WTC11 (cell line): ENCODE results near the gene C2CD2. TPM values are rescaled to one million over a fixed set of nuclear protein-coding genes. Genes with fewer than 3 reads are reported as not detected.

Experiments
- ATAC-seq: fragments of 200-7000 bp; cut with Tn5 transposase; 2 replicates; pipeline ENCODE4 v1.10.0; 2021; ENCODE audit warnings: mild to moderate bottlenecking, moderate library complexity
- CTCF ChIA-PET: fragments of 300-600 bp; sonication (Branson Sonifier 250); formaldehyde crosslinking; loops from one replicate; lab custom pipeline; 2021; ENCODE audit warnings: antibody characterized with exemption; lab: Charles Lee
- POLR2A ChIA-PET: fragments of 350-600 bp; sonication (Branson Sonifier 250); formaldehyde crosslinking; loops from one replicate; lab custom pipeline; 2021; ENCODE audit warnings: antibody characterized with exemption; lab: Charles Lee
- DNase-seq: peaks from one replicate; pipeline ENCODE4 v3.0.0; 2021; ENCODE audit warnings: low spot score
- H3K27ac Mint-ChIP-seq: 2 replicates; pipeline ENCODE4 v1.8.0; 2021; ENCODE audit warnings: mixed read lengths
- H3K27me3 Mint-ChIP-seq: 2 replicates; pipeline ENCODE4 v1.8.0; 2021; ENCODE audit warnings: low read depth, mild to moderate bottlenecking, moderate library complexity, mixed read lengths
- H3K36me3 Mint-ChIP-seq: 2 replicates; pipeline ENCODE4 v1.8.0; 2021; ENCODE audit warnings: mixed read lengths
- H3K4me1 Mint-ChIP-seq: 2 replicates; pipeline ENCODE4 v1.8.0; 2022; ENCODE audit warnings: mixed read lengths
- H3K4me3 Mint-ChIP-seq: 2 replicates; pipeline ENCODE4 v1.8.0; 2021; ENCODE audit warnings: mild to moderate bottlenecking, moderate library complexity, mixed read lengths
- H3K9me3 Mint-ChIP-seq: 2 replicates; pipeline ENCODE4 v1.8.0; 2021; ENCODE audit warnings: mixed read lengths
- ATF1 ChIP-seq: sonication (generic); formaldehyde crosslinking; IDR thresholded peaks from 2 replicates; pipeline ENCODE4 v1.8.1; 2023; ENCODE audit warnings: mild to moderate bottlenecking, moderate library complexity, missing genetic modification reagents
- KAT7 ChIP-seq: sonication (generic); formaldehyde crosslinking; IDR thresholded peaks from 2 replicates; pipeline ENCODE4 v1.8.1; 2023; ENCODE audit warnings: missing genetic modification reagents, mild to moderate bottlenecking, borderline replicate concordance
- MAX ChIP-seq: sonication (generic); formaldehyde crosslinking; IDR thresholded peaks from 2 replicates; pipeline ENCODE4 v1.8.0; 2022; ENCODE audit warnings: mild to moderate bottlenecking, missing genetic modification reagents
- NFE2L1 ChIP-seq: sonication (generic); formaldehyde crosslinking; IDR thresholded peaks from 2 replicates; pipeline ENCODE4 v1.8.1; 2023; ENCODE audit warnings: missing genetic modification reagents
- RORB ChIP-seq: fragments of 250-450 bp; sonication (Bioruptor Pico); IDR thresholded peaks from 2 replicates; pipeline ENCODE4 v1.9.0; 2021; ENCODE audit warnings: mild to moderate bottlenecking
- TCF7 ChIP-seq: sonication (generic); formaldehyde crosslinking; IDR thresholded peaks from 2 replicates; pipeline ENCODE4 v1.8.0; 2022; ENCODE audit warnings: mild to moderate bottlenecking, low read depth, missing genetic modification reagents, moderate library complexity
- TP53 ChIP-seq: sonication (generic); formaldehyde crosslinking; IDR thresholded peaks from 2 replicates; pipeline ENCODE4 v1.8.1; 2023; ENCODE audit warnings: mild to moderate bottlenecking, missing genetic modification reagents
- ZNF396 ChIP-seq: fragments of 250-450 bp; sonication (Bioruptor Pico); IDR thresholded peaks from 2 replicates; pipeline ENCODE4 v1.8.0; 2021; ENCODE audit warnings: mild to moderate bottlenecking, moderate library complexity, borderline replicate concordance
- ZNF423 ChIP-seq: fragments of 250-450 bp; sonication (Bioruptor Pico); IDR thresholded peaks from 2 replicates; pipeline ENCODE4 v2.1.2; 2022; ENCODE audit warnings: mild to moderate bottlenecking, moderate library complexity
- ZNF671 ChIP-seq: fragments of 250-450 bp; sonication (Bioruptor Pico); IDR thresholded peaks from 2 replicates; pipeline ENCODE4 v1.8.0; 2021; ENCODE audit warnings: mild to moderate bottlenecking
- total RNA-seq: library from RNA; stranded (reverse); gene quantifications from 3 replicates; pipeline ENCODE4 v1.2.3, GENCODE V29; 2021
- TF ChIP-seq, protein P1 (sequence below): sonication (generic); formaldehyde crosslinking; IDR thresholded peaks from 2 replicates; pipeline ENCODE4 v1.8.0; 2022; ENCODE audit warnings: mild to moderate bottlenecking, missing genetic modification reagents
- TF ChIP-seq, protein P2 (sequence below): sonication (generic); formaldehyde crosslinking; IDR thresholded peaks from 2 replicates; pipeline ENCODE4 v1.8.0; 2022; ENCODE audit warnings: missing genetic modification reagents
- TF ChIP-seq, protein P3 (sequence below): fragments of 250-450 bp; sonication (Bioruptor Pico); IDR thresholded peaks from 2 replicates; pipeline ENCODE4 v1.9.0; 2021; ENCODE audit warnings: moderate library complexity, mild to moderate bottlenecking, inconsistent platforms, borderline replicate concordance

The C2CD2 gene
- total RNA-seq, 1 experiment from 2014 or later: 11.2 TPM

- no peaks in the 10 kb centered on the region for H3K9me3 Mint-ChIP-seq
Measured at GRCh38 chr21:41954654-41955499, 1.1 kb upstream of the C2CD2 start.

GRCh38 chr21:41953249-41953830 lies 478 bp downstream of the C2CD2 start:
- CTCF ChIA-PET: interaction anchor here (1.0 kb wide), 1 partner anchor 341 kb away, joined by 4 read pairs; no protein-coding TSS in a partner anchor
- TF ChIP-seq KAT7 (CRISPR knock-in tag) (0 out of 2 replicates have a peak, but pooled peaks have one; percentile 54), ZNF423 (0 out of 2 replicates have a peak, but pooled peaks have one; percentile 2), ATF1 (0 out of 2 replicates have a peak, but pooled peaks have one; percentile 42), RORB (CRISPR knock-in tag) (no peak)
- TF ChIP-seq, protein P1, sequence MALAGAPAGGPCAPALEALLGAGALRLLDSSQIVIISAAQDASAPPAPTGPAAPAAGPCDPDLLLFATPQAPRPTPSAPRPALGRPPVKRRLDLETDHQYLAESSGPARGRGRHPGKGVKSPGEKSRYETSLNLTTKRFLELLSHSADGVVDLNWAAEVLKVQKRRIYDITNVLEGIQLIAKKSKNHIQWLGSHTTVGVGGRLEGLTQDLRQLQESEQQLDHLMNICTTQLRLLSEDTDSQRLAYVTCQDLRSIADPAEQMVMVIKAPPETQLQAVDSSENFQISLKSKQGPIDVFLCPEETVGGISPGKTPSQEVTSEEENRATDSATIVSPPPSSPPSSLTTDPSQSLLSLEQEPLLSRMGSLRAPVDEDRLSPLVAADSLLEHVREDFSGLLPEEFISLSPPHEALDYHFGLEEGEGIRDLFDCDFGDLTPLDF (CRISPR knock-in tag): no peak
- TF ChIP-seq, protein P2, sequence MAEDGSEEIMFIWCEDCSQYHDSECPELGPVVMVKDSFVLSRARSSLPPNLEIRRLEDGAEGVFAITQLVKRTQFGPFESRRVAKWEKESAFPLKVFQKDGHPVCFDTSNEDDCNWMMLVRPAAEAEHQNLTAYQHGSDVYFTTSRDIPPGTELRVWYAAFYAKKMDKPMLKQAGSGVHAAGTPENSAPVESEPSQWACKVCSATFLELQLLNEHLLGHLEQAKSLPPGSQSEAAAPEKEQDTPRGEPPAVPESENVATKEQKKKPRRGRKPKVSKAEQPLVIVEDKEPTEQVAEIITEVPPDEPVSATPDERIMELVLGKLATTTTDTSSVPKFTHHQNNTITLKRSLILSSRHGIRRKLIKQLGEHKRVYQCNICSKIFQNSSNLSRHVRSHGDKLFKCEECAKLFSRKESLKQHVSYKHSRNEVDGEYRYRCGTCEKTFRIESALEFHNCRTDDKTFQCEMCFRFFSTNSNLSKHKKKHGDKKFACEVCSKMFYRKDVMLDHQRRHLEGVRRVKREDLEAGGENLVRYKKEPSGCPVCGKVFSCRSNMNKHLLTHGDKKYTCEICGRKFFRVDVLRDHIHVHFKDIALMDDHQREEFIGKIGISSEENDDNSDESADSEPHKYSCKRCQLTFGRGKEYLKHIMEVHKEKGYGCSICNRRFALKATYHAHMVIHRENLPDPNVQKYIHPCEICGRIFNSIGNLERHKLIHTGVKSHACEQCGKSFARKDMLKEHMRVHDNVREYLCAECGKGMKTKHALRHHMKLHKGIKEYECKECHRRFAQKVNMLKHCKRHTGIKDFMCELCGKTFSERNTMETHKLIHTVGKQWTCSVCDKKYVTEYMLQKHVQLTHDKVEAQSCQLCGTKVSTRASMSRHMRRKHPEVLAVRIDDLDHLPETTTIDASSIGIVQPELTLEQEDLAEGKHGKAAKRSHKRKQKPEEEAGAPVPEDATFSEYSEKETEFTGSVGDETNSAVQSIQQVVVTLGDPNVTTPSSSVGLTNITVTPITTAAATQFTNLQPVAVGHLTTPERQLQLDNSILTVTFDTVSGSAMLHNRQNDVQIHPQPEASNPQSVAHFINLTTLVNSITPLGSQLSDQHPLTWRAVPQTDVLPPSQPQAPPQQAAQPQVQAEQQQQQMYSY: peak; percentile 35; the same call in 1 of the 2 replicates
- TF ChIP-seq, all 79 proteins: peak for 4

More at GRCh38 chr21:41954654-41955499, 1.1 kb upstream of the C2CD2 start:
- Mint-ChIP-seq H3K27ac (no peak overlapping the region), H3K4me1 (peaks cover 38% of the 10 kb centered on the region), H3K4me3 (peak overlapping the region; percentile 63), H3K36me3 (no peaks in the 10 kb centered on the region), H3K27me3 (peaks cover 19% of the 10 kb centered on the region)
- ATAC-seq (no peak), DNase-seq (no peak)
- TF ChIP-seq NFE2L1 (CRISPR knock-in tag) (peak; percentile 9; the same call in 1 of the 2 replicates), TCF7 (CRISPR knock-in tag) (peak; percentile 84; the same call in 1 of the 2 replicates), ZNF671 (no peak), TP53 (CRISPR knock-in tag) (no peak), ZNF396 (CRISPR knock-in tag) (no peak)
- ChIA-PET CTCF (no interaction called here), POLR2A (interaction anchor here (0.7 kb wide), 1 partner anchor 501 kb away, joined by 3 read pairs; no protein-coding TSS in a partner anchor)

GRCh38 chr21:41952568-41953248 lies 1.1 kb downstream of the C2CD2 start:
- H3K27me3 Mint-ChIP-seq: peaks cover 19% of the 10 kb centered on the region
- ChIA-PET CTCF (interaction anchor here (0.6 to 1.0 kb wide), 3 partner anchors 79 to 340 kb away, joined by 3 to 4 read pairs (median 3); no protein-coding TSS in a partner anchor), POLR2A (no interaction called here)
- no peak overlapping the region for H3K27ac Mint-ChIP-seq
- ATAC-seq: peak; percentile 2; the same call in 1 of the 2 replicates
- DNase-seq: peak; percentile 28
- H3K4me3 Mint-ChIP-seq: peak overlapping the region; percentile 68
- H3K9me3 Mint-ChIP-seq: no peaks in the 10 kb centered on the region
- H3K36me3 Mint-ChIP-seq: no peaks in the 10 kb centered on the region
- H3K4me1 Mint-ChIP-seq: peaks cover 40% of the 10 kb centered on the region
- TF ChIP-seq MAX (CRISPR knock-in tag): 0 out of 2 replicates have a peak, but pooled peaks have one; percentile 5
- TF ChIP-seq, protein P3, sequence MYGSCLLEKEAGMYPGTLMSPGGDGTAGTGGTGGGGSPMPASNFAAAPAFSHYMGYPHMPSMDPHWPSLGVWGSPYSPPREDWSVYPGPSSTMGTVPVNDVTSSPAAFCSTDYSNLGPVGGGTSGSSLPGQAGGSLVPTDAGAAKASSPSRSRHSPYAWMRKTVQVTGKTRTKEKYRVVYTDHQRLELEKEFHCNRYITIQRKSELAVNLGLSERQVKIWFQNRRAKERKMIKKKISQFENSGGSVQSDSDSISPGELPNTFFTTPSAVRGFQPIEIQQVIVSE (CRISPR knock-in tag): no peak

More at GRCh38 chr21:41953249-41953830, 478 bp downstream of the C2CD2 start:
- Mint-ChIP-seq H3K9me3 (no peaks in the 10 kb centered on the region), H3K27ac (no peak overlapping the region), H3K36me3 (no peaks in the 10 kb centered on the region), H3K4me3 (peak overlapping the region; percentile 68), H3K27me3 (peaks cover 19% of the 10 kb centered on the region), H3K4me1 (peaks cover 37% of the 10 kb centered on the region)
- POLR2A ChIA-PET: no interaction called here
- peak; percentile 24 for DNase-seq
- ATAC-seq: peak; percentile 4; the same call in 1 of the 2 replicates
